GM21825 (cell line): ENCODE data around the gene DNAJC5G.
"Not testable (repeated sequence)": the region's sequence is repeated elsewhere in the genome, so short reads cannot be mapped to it uniquely, and the experiment has no call there.

Source experiments
- ATAC-seq: cut with Tn5 transposase; IDR thresholded peaks from one replicate; pipeline ENCODE4 v1.9.1; 2021; ENCODE audit warnings: mild to moderate bottlenecking, moderate library complexity; ENCODE audit not compliant: unreplicated experiment

The DNAJC5G gene

DNA sequence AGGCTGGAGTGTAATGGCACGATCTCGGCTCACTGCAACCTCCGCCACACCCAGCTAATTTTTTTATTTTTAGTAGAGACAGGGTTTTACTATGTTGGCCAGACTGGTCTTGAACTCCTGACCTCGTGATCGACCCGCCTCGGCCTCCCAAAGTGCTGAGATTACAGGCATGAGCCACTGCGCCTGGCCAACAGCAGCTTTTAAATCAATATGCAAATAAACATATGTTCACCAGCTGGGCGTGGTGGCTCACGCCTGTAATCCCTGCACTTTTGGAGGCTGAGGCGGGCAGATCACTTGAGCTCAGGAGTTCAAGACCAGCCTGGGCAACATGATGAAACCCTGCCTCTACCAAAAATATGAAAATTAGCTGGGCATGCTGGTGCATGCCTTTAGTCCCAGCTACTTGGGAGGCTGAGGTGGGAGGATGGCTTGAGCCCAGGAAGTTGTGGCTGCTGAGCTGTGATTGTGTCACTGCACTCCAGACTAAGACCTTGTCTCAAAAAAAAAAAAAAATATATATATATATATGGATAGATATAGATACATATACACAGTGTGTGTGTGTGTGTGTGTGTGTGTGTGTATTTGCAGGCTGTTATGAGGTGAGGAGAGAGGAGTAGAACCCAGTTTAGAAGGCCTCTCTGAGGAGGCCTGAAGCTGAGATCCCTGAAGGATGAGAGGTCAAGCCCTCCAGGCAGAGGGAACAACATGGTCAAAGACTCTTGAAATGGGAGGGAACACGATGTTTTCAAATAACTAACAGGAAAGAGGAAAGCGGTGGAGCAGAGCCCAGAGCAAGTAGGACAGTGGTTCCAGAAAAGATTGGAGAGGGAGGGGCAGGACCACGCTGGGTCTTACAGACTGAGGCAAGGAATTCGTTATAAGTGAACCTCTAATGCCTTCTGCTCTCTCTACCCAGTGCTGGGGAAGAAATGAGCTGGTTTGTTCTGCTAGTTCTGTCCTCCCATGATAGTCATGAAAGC lies 2.4 kb upstream of the DNAJC5G start:
- not testable (repeated sequence) for ATAC-seq

DNA sequence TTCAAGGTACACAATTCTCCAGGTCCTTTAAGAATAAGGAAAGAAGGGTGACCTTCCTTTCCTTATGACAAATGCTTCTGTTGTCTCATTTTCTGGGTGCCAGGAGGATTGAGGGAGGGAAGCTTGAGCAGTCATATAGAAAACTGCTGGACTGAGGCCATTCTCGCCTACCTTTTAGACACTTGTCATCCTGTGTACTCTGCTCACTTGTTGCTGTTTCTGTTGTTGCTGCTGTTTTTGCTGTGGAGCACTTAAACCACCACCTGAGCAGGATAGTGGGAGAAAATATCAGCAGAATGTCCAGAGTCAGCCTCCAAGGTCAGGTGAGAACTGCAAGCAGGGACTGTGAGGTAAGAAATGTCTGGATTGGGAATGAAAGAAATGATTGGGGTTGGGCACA lies 2.8 kb downstream of the DNAJC5G start:
- ATAC-seq, result no peak

DNA sequence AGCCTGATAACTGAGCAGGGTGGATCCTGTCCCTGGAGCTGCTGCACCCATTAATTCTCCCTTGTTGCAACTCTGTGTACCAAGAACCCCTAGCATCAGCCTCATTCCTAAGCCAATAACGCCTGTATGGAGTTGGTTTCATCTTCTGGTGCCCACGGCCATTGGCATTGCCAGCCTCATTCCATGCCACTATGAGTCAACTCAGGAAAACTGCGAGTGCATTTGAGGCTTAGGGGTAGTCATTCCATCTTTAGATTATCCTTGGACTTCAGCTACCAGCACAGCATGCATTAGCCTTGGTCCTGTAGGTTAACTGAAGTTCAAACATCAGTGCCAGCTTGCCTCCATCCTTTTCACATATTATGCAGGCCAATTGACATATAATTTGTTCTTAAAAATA lies 5.6 kb downstream of the DNAJC5G start:
- ATAC-seq, result no peak

DNA sequence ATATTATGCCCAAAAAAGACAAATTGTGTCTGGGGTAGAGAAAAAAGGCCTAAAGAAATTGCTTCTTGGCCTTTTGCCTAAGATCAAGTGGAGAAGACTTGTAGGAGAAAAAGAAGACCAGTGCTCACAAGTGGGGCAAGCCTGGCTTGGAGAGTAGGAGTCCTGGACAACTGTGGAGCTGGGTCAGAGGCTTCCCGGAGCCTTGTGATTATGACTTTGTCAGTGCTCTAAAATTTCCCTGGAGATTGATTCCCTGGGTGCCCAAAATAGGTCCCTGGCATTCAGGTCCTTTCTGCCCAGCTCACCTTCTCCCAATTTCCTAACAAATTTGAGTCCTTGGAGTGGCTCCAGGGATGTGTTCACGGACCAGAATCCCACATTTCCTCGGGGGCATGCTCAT lies 6.2 kb downstream of the DNAJC5G start:
- no peak for ATAC-seq

DNA sequence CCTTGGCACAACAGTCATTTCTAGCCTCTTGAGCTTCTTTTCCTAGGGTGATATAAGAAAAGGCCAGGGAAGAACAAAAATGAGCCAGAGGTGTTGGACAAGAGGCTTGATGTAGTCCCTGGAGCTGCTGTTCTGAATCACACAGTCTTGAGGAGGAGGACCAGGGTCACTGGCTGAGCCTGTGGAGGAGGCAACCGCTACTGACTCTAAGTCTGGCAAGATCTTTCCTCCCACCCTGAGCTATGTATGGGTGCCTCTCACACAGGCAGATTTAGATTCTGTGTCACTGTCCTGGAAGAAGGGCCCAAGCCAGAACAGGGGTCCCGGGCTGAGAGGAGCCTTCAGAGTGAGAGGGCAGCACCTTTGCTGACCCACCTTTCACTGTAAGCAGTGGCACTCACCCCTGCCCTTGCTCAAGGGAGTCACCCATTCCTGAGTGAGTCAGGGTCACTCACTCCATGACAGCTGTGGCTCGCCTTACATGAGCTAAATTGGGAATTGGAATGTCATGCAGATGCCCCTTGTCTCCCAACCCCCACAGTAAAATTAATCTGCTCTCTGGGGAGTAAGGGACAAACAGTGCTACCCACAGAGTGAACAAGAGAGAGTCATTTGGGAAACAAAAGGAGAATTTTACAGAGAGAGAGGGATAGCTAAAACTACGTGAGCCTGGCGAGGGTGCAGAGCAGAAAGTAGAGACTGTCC lies 6.8 kb downstream of the DNAJC5G start, which contains the start of gene TRIM54:
Gene TRIM54 (plus strand): TSS at position 575 of the 705 bp plus-strand sequence. CDS start 303 bp downstream, outside the sequence.
- ATAC-seq, result no peak

DNA sequence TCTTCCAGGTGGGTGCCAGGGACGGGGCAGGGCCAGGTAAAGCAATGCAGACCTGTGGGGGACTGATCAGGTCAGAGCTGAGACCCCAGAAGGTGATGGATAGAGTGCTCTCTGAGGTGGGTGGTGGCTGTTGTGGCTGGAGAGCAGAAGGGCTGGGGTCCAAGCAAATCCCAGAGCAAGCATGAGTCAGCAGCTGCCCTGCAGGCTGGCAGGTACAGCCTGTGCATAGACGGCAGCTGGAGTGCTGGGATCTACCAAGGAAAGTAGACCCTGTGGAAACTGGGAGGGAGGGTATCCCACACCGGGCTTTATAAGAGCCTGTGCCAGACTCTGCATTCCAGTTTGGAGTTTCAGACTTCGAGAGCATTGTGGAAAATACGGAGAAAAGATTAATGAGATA lies 7.7 kb downstream of the DNAJC5G start:
- no peak for ATAC-seq

DNA sequence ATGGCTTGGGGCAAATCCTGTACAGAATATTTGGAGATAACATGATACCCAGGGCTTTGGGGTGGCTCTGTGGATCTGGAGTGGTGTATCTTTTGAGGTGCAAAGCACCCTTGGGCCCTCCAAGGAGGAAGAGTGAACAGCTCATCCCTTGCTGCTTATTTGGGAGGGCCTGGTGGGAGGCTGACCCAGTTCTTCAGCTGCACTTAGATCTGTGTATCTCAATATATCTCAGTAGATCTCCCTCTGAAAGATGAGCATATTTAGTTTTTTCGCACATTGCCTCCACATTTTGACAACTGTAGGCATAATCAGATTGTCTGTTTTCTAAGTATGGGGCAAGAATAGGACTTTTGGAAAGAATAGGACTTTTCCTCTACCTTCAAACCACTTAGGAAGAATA lies 9.8 kb downstream of the DNAJC5G start:
- ATAC-seq, result no peak

DNA sequence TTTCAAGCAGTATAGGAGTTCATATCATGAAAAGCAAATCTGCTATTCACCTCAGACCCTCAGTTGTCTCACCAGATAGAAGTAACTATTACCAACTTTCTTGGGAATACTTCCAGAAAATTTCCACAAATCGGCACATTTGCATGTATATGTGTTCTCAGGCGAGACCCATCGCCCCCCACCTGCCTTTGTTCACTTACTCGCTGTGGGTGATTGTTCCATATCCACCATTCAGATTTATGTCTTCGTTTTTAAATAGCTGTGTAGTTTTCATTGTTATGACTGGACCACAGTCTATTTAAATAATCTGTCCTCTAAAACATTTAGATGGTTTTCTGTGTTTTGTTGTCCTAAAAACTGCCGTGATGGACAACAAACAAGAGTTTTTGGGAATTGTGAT lies 10.2 kb downstream of the DNAJC5G start:
- ATAC-seq, result no peak

DNA sequence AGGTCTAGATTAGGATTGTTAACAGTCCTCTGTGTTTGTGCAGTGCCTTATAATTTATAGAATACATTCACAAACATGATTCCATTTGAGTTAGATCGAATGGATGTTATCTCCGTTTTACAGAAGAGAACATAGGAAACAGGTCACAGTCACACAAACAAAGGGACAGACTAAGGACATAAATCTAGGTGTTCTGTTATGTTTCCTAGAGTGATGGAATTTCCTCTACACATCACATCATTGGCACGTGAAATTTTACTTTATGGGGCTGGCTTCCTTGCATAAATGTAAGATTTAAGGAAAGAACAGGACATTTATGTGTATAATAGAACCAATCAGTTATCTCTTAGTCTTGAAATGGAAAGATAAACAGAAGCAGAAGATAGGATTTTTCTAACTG lies 13.4 kb downstream of the DNAJC5G start:
- ATAC-seq, result no peak

DNA sequence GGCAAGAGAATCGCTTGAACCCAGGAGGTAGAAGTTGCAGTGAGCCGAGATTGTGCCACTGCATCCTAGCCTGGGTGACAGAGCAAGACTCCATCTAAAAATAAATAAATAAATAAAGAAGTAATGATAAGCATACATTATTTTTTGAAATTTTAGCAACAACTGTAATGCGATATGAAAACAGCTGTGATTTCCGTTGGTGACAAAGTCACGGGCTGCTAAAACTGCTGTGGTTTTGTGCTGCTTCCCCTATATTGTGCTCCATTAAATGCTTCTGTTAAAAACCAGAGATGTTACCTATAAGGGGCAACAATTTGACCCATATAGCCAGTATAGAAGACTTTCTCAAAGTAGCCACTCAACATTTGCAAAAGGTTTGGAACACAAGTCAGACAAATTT lies 15.3 kb downstream of the DNAJC5G start:
- no peak for ATAC-seq

DNA sequence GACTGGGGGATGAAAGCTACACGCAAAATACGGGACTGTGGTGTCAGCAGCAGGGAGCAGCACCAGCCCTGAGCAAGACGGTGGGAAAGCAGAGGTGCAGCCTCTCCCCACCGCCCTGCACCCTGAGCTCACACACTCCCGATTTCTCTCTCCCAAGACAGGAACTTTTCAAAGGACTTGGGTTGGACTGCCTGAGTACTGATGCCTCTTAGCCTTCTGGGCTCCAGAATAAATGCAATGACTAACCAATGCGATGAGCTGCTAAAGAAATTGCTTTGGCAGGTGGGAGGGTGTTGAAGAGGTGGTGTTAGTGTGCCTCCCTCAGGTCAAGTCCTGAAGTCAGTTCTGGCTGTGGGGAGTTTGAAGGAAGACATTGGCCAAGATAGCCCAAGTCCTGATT lies 16.6 kb downstream of the DNAJC5G start:
- no peak for ATAC-seq

DNA sequence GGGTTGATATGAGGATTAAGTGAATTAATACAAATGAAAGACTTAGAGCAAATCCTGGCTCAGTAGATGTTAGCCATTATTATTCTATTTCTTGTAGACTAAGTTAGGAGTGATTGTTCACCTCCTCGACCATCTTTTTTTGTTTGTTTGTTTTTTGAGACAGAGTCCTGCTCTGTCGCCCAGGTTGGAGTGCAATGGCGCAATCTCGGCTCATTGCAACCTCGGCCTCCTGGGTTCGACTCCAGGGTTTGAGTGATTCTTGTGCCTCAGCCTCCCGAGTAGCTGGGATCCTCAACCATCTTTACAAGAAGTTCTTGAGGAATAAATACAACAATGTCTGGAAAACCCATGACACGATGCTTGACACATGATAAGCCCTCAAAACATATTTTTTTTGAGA lies 19.7 kb downstream of the DNAJC5G start:
- no peak for ATAC-seq

DNA sequence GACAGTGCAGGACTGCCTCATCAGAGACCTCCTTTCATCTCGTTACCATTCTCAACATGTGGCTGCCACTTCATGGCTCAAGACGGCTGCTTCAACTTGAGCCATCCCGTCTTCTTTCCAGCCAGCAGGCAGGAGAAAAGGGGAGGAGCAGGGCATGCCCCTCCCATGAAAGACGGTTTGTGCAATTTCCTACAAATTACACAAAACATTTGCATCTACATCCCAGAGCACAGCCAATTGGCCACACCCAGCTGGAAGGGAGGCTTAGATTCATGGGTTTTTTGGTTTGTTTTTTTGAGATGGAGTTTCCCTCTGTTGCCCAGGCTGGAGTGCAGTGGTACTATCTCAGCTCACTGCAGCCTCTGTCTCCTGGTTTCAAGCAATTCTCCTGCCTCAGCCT lies 21.2 kb downstream of the DNAJC5G start:
- ATAC-seq, result no peak

DNA sequence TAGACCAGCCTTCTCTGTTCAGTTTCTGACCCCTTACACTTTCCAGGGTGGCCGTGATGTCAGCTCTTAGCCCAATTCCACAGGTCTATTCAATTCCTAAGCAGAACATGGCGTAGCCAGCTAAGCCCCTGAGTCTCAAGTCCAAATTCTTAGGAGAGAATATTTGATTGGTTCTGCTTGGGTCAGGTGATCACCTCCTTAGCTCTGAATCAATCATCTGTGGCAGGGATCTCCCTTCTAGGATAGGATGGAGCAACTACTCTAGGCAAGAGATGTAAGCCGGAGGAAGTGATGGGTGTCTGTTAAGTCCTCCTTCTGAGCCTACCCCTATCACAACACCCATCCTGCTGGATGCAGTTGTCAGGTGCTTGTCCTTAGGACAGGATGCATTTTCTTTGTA lies 22.0 kb downstream of the DNAJC5G start:
- ATAC-seq, result no peak

DNA sequence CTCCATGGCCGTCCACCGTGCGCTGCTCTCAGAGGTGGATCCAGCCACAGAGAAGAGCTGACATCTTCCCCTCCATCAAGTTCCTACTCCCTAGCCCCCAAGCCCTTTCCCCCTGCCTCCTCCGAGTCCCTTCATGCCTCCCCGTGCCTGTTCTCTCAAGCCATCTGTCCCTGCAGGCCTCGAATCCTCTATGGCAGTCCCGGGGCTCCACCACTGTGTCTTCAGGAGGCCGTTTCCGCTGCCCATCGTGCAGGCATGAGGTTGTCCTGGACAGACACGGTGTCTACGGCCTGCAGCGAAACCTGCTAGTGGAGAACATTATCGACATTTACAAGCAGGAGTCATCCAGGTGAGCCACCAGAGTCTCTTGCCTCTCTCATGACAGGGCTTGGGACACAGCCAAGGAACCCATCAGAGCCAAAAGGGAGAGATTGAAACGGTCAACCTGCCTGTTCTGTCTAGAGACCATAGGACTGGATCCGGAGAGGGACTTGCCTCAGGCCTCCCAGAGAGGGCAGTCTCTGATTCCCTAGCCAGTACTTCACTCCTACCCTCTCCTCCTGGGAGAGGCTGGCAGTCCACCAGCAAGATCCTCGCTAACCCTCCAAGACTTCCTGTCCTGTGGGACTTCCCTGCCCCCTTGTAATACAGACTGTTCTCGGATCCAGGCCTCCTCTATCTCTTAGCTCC lies 23.3 kb downstream of the DNAJC5G start:
- no peak for ATAC-seq

DNA sequence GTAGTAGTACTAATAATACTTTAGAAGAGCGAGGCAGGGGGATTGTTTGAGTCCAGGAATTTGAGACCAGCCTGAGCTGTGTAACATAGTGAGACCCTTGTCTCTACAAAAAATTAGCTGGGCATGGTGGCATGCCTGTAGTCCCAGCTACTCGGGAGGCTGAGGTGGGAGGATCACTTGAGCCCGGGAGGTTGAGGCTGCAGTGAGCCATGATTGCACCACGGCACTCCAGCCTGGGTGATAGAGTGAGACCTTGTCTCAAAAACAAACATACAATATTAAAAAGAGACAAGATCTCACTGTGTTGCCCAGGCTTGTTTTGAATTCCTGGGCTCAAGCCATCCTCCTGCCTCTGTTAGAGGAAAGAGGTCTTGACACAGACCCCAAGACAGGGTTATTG lies 25.4 kb downstream of the DNAJC5G start:
- ATAC-seq, result not testable (repeated sequence)

DNA sequence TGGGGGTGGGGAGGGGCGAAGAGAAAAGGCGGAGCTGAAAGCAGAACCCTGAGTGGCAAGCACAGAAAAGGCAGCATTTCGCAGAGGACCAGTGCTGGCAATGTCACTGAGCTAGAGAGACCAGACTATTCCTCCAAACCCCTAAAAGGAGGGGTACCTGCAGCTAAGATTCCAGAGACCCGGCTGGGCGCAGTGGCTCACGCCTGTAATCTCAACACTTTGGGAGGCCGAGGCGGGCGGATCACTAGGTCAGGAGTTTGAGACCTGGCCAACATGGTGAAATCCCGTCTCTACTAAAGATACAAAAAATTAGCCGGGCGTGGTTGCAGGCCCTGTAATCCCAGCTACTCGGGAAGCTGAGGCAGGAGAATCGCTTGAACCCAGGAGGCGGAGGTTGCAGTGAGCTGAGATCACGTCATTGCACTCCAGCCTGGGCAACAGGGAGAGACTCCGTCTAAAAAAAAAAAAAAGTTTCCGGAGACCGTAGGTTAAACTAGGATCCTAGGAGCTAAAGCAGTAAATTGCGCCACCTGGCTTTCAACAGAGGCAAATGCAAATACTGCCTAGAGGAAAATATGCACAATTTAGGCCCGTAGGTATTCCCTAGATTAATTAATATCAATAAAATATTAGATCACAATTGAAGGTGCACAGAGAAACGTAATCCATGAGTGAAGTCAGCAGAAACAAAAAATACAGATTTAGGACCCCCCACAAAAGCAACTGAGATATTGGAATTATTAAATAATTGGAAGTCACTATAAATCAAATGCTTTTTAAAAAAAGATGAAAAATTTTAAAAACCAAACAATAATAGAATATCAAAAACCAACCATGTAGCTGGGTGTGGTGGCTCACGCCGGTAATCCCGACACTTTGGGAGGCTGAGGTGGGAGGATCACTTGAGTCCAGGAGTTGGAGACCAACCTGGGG lies 28.1 kb downstream of the DNAJC5G start:
- no peak for ATAC-seq

DNA sequence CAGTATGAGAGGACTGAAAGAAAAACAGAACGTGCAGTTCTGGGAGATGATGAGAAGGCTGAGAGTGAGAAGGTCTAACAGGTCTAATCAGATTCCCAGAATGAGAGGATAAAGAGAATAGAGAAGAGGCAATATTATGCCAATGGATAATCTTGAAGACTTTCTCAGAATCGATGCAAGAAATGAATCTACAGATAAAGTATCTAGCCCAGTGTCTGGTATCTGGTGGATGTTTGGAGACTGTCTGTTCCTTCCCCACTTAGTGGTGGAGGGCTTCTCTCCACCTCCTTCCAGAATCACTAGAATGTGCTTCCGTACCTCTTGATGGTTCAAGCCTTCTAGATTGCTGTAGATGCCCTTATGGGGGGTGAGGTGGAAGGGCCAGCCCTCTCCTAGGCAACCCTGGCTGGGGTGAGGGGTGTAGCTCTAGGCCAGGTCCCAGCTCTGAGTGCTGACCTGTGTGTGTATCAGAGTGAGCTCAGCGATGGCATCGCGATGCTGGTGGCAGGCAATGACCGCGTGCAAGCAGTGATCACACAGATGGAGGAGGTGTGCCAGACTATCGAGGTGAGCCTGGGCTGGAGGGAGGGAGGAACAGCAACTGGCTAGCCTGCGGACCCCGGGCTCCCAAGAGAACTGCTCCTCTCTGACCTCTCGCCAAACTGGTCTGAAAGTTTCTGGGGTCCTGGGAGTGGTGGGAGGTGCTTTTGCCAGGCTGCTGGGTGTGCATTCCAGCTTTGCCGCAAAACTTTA lies 29.4 kb downstream of the DNAJC5G start:
- no peak for ATAC-seq

DNA sequence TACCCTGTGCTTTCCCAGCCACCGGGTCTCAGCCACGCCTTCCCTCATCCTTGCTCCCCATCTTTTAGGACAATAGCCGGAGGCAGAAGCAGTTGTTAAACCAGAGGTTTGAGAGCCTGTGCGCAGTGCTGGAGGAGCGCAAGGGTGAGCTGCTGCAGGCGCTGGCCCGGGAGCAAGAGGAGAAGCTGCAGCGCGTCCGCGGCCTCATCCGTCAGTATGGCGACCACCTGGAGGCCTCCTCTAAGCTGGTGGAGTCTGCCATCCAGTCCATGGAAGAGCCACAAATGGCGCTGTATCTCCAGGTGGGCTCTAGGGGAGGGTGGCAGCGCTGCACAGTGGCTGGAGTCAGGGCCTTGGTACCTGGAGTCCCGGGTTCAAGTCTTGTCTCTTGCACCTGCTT lies 30.3 kb downstream of the DNAJC5G start:
- ATAC-seq, result no peak

DNA sequence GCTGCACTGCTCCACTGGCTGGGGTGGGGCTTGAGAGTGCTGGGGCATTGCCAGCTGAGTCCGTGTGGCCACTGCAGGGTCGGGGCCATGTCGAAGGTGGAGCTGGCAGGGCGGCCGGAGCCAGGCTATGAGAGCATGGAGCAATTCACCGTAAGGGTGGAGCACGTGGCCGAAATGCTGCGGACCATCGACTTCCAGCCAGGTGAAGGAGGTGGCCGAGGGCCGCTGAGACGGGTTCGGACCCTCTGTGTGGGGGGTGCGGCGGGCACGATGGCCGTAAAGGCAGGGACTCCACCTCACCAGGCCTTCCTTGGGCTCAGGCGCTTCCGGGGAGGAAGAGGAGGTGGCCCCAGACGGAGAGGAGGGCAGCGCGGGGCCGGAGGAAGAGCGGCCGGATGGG lies 30.9 kb downstream of the DNAJC5G start:
- no peak for ATAC-seq
